SK-N-SH treated with all-trans-retinoic acid at 6 μM for 48 hours (cell line): ENCODE results near the gene HCFC1.

Experiments used
- ARNTL ChIP-seq: fragments of 450-650 bp; formaldehyde crosslinking; IDR thresholded peaks from 2 replicates; pipeline ENCODE4 v1.5.0; 2020; ENCODE audit warnings: low read depth, mild to moderate bottlenecking, moderate library complexity, borderline replicate concordance
- CREB5 ChIP-seq: fragments of 250-450 bp; sonication (Bioruptor Pico); IDR thresholded peaks from 2 replicates; pipeline ENCODE4 v1.5.1; 2020; ENCODE audit warnings: low read depth, mild to moderate bottlenecking, moderate library complexity
- ISL1 ChIP-seq: fragments of 250-450 bp; sonication (Bioruptor Pico); IDR thresholded peaks from 2 replicates; pipeline ENCODE4 v2.1.2; 2022; ENCODE audit warnings: mild to moderate bottlenecking, moderate library complexity
- ZFP3 ChIP-seq: fragments of 250-450 bp; sonication (Bioruptor Pico); IDR thresholded peaks from 2 replicates; pipeline ENCODE4 v1.5.0; 2020; ENCODE audit warnings: mild to moderate bottlenecking, moderate library complexity
- ZFP30 ChIP-seq: fragments of 450-650 bp; formaldehyde crosslinking; IDR thresholded peaks from 2 replicates; pipeline ENCODE4 v1.5.0; 2022; ENCODE audit warnings: mild to moderate bottlenecking, moderate library complexity

GRCh38 chrX:153984351-153985178 is 12.9 kb upstream of the HCFC1 start:
- TF ChIP-seq CREB5 (CRISPR knock-in tag) (no peak), ZFP30 (no peak), ISL1 (CRISPR knock-in tag) (no peak), ARNTL (no peak), ZFP3 (CRISPR knock-in tag) (no peak)
